HG03066 (cell line): Measurements from ENCODE around the gene ENPP4.
A peak's percentile ranks its signal among the peaks of the same experiment; 100 is the strongest.
"Not testable (repeated sequence)": the region's sequence is repeated elsewhere in the genome, so short reads cannot be mapped to it uniquely, and the experiment has no call there.

Experiments
- ATAC-seq: cut with Tn5 transposase; IDR thresholded peaks from one replicate; pipeline ENCODE4 v1.9.1; 2021; ENCODE audit warnings: low read depth; ENCODE audit not compliant: unreplicated experiment

The ENPP4 gene, protein sequence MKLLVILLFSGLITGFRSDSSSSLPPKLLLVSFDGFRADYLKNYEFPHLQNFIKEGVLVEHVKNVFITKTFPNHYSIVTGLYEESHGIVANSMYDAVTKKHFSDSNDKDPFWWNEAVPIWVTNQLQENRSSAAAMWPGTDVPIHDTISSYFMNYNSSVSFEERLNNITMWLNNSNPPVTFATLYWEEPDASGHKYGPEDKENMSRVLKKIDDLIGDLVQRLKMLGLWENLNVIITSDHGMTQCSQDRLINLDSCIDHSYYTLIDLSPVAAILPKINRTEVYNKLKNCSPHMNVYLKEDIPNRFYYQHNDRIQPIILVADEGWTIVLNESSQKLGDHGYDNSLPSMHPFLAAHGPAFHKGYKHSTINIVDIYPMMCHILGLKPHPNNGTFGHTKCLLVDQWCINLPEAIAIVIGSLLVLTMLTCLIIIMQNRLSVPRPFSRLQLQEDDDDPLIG

DNA sequence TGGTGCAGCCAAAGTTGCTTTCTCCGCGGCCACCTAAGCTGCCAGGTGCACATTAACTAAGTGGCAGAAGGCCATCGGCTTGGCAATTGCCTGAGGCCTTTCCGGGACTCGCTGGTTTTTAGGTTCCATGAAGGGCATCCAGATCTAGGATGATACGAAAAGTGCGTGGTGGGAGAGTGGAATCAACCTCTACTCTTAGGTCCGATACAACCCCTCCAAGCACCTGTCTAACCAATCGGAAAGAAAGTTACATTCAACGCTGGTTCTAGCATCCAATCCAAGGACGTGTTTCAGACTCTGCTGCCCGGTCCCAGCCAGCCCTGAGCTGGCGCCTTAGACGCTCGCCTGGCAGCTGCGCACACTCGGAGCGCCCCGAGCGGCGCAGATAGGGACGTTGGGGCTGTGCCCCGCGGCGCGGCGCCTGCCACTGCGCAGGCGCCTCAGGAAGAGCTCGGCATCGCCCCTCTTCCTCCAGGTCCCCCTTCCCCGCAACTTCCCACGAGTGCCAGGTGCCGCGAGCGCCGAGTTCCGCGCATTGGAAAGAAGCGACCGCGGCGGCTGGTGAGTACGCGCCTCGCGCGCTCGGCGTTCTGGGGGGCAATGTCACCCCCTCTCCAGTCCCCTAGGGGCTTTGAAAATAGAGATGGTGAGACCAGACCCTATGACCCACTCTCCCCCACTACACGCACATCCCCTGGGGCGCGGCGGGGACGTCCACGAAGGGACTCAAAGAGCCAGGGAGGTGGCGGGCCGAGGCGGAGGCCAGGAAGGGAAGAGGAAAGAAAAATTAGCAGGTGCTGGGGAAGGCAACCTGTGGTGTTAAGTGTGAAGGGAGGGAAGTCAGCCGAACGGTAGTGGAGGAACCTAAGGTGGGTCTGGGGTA, at the start of gene ENPP4:
TSS of gene ENPP4 (plus strand) at position 361 of the 883 bp plus-strand sequence. CDS start 9,595 bp downstream, outside the sequence.
- ATAC-seq, result peak; percentile 93

DNA sequence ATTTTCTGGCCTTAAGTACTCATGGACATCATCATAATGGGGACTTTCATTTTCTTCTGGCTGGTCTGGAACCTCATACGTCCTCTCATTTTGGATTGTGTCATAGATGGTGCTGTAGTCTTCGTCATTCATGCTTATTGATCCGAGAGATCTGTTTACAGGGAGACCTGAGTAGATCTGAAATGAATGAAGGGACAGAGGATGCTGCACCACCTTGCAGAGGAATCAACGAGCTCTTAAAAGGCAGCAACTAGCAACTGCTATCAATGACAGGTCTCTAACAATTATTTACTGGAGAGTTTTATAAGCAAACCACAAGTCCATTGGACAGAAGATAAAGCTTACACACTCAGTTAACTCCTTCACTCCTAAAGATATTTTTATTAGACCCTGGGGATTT, 49.7 kb upstream of the ENPP4 start:
- no peak for ATAC-seq

DNA sequence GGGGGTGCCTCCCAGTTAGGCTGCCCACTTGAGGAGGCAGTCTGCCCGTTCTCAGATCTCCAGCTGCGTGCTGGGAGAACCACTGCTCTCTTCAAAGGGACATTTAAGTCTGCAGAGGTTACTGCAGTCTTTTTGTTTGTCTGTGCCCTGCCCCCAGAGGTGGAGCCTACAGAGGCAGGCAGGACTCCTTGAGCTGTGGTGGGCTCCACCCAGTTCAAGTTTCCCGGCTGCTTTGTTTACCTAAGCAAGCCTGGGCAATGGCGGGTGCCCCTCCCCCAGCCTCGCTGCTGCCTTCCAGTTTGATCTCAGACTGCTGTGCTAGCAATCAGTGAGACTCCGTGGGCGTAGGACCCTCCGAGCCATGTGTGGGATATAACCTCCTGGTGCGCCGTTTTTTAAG, 44.1 kb upstream of the ENPP4 start:
- not testable (repeated sequence) for ATAC-seq

DNA sequence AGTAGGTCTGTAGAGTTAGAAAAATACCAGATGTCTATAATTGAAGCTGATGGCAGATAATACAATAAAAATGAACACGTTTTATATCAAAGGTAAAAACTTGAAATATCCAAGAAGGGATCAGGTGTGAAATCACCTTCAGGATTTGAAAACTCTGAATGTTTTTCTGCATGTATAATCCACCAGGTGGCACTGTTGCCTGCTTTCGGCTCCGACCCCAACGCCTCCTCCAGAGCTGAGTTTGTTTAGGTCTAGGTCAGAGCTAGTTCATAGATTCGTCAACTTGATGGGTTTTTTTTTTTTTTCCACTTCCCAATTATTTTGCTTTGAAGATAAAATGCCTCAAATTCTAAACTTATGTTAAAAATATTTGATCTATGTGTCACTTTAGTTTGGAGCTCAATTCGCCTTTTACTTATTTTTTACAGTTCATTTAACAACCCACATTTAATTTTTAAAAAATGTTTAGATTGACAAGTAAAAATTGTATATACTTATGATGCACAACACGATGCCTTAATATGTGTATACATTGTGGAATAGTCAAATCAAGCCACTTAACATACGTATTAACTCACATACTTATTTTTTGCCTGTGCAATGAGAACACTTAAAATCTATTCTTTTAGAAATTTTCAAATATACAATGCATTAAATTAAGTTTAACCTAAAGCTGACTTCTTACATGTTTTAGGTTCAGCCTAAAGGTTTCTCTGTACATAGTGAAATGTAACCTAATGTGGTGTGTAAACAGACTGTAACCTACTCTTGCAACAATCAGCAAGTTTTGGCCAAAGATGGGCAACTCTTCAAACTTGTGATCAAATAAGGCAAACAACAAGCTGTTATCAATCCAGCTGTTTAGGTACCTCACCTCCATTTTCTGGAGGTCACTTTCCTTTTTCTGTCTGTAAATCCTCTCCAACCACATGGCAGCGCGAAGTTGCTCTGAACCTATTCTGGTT, 39.4 kb upstream of the ENPP4 start:
- ATAC-seq, result no peak

DNA sequence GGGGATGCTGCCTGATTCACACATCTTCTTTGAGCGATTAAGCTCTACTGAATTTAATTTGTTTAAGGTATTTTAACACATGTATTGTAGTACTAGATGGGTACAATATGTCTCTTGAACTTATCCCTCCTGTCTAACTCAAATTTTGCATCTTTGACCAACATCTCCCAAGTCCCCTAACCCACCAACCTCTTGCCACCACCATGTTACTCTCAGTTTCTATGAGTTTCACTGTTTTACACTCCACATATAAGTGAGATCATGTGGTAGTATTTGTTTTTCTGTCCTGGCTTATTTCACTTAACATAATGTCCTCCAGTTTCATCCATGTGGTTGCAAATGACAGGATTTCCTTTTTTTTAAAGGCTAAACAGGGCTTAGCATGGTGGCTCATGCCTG, 38.7 kb upstream of the ENPP4 start:
- ATAC-seq, result no peak

DNA sequence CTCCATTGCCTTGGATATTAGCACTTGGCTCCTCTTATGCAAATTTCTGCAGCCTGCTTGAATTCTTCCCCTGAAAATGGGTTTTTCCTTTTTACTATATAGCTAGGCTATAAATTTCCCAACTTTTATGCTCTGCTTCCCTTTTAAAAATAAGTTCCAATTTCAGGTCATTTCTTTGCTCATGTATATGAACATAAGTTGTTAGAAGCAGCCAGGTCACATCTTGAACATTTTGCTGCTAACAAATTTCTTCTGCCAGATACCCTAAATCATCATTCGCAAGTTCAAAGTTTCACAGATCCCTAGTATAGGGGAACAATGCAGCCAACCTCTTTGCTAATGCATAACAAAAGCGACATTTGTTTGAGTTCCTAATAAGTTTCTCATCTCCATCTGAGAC, 34.5 kb upstream of the ENPP4 start:
- ATAC-seq, result no peak

DNA sequence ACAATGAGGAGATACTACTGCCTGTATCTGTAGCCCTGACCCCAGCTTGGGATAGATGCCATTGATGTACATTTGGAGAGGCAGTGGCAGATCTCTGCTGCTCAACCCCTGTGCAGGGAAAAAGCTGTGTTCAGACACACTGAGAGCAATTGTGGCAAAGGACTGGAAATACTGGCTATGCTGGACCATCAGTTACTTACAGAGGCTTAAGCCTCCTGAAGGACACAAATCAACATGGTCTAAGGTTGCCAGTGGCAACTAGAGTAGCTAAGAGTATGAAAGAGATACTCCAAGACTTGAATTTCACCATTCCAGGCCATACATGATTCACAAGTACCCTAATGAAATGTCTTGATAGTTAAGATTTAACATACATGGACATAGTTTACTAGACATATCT, 32.4 kb upstream of the ENPP4 start:
- no peak for ATAC-seq

DNA sequence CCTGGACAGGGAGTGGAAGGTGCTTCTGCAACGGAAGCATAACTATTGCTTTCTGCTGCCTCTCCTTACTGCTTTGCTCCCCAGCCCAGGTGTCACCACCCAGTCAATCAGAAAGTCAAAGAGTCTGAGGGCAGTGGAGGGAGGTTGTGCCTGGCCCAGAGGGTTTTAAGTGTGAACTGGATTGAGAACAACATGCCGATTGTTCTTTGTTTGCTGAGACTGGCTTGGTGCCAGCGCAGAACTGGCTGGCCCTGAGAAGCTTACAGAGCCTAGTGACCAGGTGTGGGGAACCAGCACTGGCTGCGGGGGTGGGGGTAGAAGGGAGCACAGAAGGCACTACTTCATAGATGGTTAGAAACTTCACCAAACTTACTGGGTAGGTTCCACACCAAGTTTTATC, 31.1 kb upstream of the ENPP4 start:
- no peak for ATAC-seq

DNA sequence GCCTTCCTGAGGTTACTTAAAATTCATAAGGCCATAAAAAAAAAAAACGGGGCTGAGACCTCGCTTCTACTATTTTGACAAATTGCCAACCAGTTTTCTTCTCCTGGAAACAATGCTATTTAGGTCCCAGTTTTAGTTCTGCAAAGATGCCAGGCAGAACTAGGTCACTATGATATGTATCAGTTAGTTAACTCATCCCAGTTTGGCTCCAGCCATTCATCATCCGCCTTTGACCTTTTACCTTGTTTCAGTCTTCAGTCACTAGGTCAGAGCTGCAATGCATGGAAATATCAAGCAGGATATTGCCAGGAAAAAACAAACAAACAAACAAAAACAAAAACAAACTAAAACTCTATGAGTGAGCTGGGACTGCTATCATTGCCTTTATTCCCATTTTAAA, 29.8 kb upstream of the ENPP4 start:
- no peak for ATAC-seq

DNA sequence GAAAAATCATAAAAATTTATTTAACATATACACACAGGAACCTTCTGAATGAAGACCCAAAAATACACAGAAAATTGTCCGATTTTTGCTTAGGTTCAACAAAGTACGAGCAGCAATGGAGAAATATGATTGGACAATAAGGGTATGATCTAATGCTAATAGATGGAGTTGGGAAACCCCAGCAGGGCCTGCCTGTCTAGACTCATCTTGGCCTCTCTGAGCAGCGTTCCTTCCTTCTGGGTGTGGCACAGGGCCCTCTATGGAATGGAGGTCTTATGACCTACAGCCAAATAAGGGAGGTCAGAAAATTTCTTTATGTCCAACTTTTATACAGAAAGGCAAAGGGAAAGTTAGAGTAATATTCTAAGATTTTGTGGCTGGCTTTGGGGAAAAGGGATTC, 27.7 kb upstream of the ENPP4 start:
- no peak for ATAC-seq

DNA sequence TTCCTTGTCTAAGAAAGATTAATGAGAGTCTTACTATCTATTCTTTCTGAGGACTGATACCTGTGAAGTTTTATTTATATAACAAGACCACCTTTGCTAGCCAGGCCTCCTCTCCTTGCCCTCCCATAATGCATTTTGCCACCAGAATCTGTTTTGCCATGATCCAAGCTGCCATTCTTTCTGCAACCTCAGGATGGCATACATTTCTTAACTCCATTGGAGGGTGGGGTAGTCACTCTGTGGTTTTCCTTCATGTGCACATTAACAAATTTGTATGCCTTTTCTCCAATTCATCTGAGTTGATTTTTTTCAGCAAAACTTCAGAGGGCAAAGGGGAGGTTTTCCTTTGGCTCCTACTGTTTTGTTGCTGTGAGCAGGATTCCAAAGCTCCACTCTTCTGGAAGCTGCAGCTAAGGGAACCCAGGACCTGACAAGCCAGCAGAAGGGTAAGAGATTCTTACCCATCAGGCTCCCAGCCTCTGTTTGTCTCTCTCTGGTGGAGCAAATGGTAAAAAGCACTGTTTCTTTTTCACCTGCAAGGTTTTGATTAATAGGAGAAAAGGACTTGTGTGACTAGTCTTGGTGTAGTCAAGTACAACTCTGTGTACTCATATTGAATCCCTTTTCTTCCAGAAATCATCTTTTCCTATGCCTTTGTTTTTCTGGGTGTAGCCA, 26.2 kb upstream of the ENPP4 start:
- no peak for ATAC-seq

DNA sequence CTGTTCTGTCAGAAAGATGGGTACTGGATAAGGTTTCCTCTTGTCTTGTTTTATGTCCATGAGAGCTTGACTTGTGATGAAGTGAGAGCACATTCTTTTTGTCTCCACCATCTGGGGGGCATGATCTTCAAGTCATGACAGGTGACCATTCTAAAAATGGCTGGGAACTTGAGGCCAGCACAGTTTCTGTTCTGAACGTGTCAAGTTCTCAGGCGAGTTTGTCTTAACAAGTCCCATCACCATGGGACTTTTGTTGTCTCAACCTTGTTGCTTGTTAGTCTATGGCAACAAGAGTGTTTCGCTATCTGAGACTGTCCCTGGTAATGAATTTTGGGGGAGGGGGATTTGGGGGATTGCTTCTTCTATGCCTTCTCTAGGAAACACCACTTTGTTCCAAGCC, 25.6 kb upstream of the ENPP4 start:
- peak; percentile 81 for ATAC-seq

DNA sequence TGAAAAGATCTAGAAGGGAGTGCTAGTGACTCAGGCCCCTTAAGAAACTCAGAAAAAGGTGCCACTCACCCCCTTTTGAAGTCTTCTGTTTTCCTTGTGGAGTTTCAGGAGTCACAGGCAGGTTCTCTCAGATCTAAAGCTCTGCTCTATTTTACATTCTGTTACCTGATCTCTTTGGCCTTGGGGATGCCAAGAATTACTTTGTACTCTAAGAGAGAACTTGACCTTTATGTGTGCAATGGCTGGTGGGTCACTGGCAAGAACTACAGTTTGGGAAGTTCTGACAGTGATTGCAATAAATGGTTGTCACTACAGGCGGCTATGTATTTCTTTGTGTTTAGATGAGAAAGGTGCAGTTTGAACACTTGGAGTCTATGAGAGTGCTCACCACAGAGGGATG, 24.2 kb upstream of the ENPP4 start:
- no peak for ATAC-seq

DNA sequence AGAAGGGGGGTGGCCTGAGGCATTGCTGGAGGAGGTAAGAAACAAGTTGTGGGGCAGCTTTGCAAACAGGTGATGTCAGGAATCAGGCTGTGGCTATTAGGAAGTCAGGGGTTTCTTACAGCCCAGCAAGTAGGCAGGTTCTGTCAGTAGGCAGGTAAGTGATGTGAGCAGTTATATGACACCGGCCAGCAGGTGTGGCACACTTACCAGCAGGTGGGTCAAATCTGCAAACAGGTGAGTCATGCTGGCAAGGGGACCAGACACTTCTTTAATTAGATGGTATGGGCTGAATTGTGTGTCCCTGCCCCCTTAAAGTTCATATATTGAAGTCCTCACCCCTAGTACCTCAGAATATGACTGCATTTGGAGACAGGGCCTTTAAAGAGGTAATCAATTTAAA, 16.4 kb upstream of the ENPP4 start:
- no peak for ATAC-seq

DNA sequence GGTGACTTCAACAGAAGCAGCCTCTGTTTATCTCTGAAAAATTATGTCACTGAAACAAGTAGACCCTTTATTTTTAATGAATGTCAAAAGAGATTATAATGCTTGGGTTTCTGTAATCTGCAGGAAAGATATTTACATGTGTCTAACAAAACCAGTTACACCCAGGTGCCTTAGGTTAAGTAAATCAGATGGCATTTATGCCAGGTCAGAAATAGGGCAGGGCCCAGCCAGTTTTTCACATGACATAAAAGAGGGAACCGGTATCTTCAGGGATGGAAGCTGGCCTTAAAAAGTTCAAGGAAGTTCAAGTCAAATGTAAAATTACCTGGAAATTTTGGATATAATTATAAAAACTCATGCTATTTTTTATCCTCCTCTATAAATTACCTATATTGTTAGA, 14.2 kb upstream of the ENPP4 start:
- no peak for ATAC-seq

DNA sequence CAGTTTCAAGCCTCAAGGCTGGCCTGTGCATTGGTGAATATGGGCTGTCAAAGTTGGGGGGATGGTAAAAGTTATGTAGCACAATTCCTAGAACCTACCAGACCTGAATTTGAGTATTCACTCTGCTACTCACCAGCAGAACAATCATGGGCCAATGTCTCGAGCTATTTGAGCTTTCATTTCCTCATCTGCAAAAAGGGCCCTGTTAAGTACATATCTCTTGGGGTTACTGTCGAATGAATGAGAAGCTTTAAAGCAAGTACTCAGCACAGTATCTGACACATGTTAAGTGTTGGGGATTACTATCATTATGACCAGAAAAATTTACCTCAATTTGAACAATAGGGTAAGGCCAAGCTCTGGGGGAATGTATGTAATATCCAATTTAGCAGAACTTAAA, 13.5 kb upstream of the ENPP4 start:
- no peak for ATAC-seq

DNA sequence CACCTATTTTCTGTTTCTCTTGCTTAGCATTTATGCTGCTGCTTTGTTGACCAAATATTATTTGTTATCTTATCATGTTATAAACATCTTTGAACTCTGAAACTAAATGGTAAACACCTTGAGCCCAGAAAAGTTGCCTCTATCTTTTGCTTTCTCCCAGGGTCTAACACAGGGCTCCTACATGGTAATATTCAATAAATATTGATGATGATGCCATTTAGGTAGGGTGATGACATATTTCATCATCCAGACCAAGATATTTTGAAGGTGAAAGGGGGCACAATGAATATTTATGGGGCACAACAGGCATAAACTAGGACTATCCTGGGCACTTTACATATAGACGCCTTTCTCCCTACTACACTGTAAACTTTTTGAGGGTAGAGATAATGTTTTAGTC, 11.6 kb upstream of the ENPP4 start:
- no peak for ATAC-seq

DNA sequence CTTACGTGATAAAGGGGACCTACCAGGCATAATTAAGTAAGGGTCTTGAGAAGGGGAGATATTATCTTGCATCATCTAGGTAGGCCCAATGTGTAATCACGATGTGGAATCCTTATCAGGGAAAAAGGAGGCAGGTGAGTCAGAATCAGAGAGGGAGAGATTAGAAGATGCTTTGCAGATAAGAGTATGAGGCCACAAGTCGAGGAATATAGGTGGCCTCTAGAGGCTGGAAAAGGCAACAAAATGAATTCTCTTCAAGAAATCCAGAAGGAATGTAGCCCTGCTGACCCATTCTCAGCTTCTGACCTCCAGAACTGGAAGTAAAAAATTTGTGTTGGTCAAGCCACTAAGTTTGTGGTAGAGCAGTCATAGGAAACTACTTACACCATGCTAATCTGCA, 11.0 kb upstream of the ENPP4 start:
- ATAC-seq, result no peak

DNA sequence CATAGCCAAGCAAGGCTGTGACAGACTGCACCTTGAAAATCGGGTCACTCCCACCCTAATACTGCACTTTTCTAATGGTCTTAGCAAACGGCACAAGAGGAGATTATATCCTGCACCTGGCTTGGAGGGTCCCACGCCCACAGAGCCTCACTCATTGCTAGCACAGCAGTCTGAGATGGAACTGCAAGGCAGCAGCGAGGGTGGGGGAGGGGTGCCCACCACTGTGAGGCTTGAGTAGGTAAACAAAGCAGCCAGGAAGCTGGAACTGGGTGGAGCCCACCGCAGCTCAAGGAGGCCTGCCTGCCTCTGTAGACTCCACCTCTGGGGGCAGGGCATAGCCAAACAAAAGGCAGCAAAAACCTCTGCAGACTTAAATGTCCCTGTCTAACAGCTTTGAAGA, 10.1 kb upstream of the ENPP4 start:
- not testable (repeated sequence) for ATAC-seq

DNA sequence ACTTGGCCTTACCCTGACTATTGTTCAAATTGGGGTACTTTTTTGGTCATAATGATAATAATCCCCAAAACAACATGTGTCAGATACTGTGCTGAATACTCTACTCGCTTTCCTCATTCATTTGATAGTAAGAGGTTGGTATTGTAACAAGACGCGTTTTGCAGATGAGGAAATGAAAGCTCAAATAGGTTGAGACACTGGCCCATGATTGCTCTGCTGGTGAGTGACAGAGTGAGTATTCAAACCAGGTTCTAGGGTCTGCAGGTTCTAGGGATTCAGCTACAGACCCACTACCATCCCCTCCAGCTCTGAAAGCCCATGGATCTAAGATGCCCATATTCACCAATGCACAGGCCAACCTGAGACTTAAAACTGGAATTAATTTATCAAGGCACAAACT, 1.3 kb upstream of the ENPP4 start:
- ATAC-seq, result peak; percentile 29
